SU-DHL-6 (cell line): Measurements from ENCODE around the gene CEP164.

Source experiments
- H2AFZ ChIP-seq: fragments of 200-600 bp; sonication (generic); 2 replicates; pipeline ENCODE4 v1.6.1; 2014; ENCODE audit warnings: low read depth, mild to moderate bottlenecking, moderate library complexity, mixed read lengths, antibody characterized with exemption, low read length; ENCODE audit not compliant: severe bottlenecking
- H3F3A ChIP-seq: fragments of 200-600 bp; shearing (Covaris generic); 2 replicates; pipeline ENCODE4 v1.6.0; 2016; ENCODE audit warnings: antibody characterized with exemption, mild to moderate bottlenecking; ENCODE audit not compliant: insufficient read depth
- H3K27ac ChIP-seq: fragments of 200-600 bp; sonication (generic); 2 replicates; pipeline ENCODE4 v1.5.1; 2016; ENCODE audit warnings: low read depth, mild to moderate bottlenecking, low read length, moderate library complexity, mixed read lengths
- H3K27me3 ChIP-seq: fragments of 200-600 bp; sonication (generic), shearing (Covaris generic); 2 replicates; pipeline ENCODE4 v1.6.0; 2014; ENCODE audit warnings: mild to moderate bottlenecking, low read length
- H3K36me3 ChIP-seq: fragments of 200-600 bp; sonication (generic); 2 replicates; pipeline ENCODE4 v1.6.1; 2014; ENCODE audit warnings: mild to moderate bottlenecking, low read length, mixed read lengths
- H3K4me2 ChIP-seq: fragments of 300-600, 200-600 bp; shearing (Covaris generic), sonication (generic); 2 replicates; pipeline ENCODE4 v1.6.0; 2014; ENCODE audit warnings: low read length, low read depth, mild to moderate bottlenecking; ENCODE audit not compliant: poor library complexity, severe bottlenecking
- H3K4me3 ChIP-seq: fragments of 200-600 bp; sonication (generic); 2 replicates; pipeline ENCODE4 v1.5.1; 2014; ENCODE audit warnings: antibody characterized with exemption, low read length, mild to moderate bottlenecking, mixed read lengths; ENCODE audit not compliant: insufficient read depth, poor library complexity, severe bottlenecking
- H3K79me2 ChIP-seq: fragments of 200-600 bp; sonication (generic); 2 replicates; pipeline ENCODE4 v1.6.1; 2014; ENCODE audit warnings: mild to moderate bottlenecking, low read length, moderate library complexity; ENCODE audit not compliant: insufficient read depth
- H3K9ac ChIP-seq: fragments of 200-600 bp; sonication (generic); 2 replicates; pipeline ENCODE4 v1.7.0; 2014; ENCODE audit warnings: mild to moderate bottlenecking, low read length
- H3K9me2 ChIP-seq: fragments of 200-600 bp; sonication (generic); replicated peaks from 2 replicates; pipeline ENCODE4 v1.6.1; 2014; ENCODE audit warnings: low read length; ENCODE audit not compliant: insufficient read depth
- H3K9me3 ChIP-seq: fragments of 200-600 bp; sonication (generic); 2 replicates; pipeline ENCODE4 v1.6.1; 2014; ENCODE audit warnings: low read length, mixed read lengths; ENCODE audit not compliant: insufficient read depth
- H4K20me1 ChIP-seq: fragments of 200-600 bp; sonication (generic); 2 replicates; pipeline ENCODE4 v1.6.1; 2014; ENCODE audit warnings: low read depth, mild to moderate bottlenecking, antibody characterized with exemption, low read length, moderate library complexity, mixed read lengths
- CTCF ChIP-seq: fragments of 200-600 bp; sonication (generic); IDR thresholded peaks from one replicate; pipeline ENCODE4 v1.5.1; 2017; ENCODE audit warnings: antibody characterized with exemption, mild to moderate bottlenecking, low read length, moderate library complexity; ENCODE audit not compliant: insufficient read depth, poor library complexity, severe bottlenecking
- EZH2phosphoT487 ChIP-seq: fragments of 200-600 bp; sonication (generic), shearing (Covaris generic); conservative IDR thresholded peaks from 2 replicates; pipeline ENCODE4 v1.6.1; 2018; ENCODE audit warnings: mild to moderate bottlenecking, antibody characterized with exemption, low read length, moderate library complexity, mixed read lengths

Gene CEP164

GRCh38 chr11:117462183-117462863 lies 134.7 kb downstream of the CEP164 start:
- Histone ChIP-seq H3F3A (no peaks in the 10 kb centered on the region), H3K79me2 (no peaks in the 10 kb centered on the region), H2AFZ (no peak overlapping the region), H3K27ac (no peak overlapping the region), H3K9me3 (no peaks in the 10 kb centered on the region), H3K4me3 (no peak overlapping the region), H3K27me3 (no peaks in the 10 kb centered on the region), H3K9ac (no peak overlapping the region), H3K9me2 (no peaks in the 10 kb centered on the region), H3K36me3 (no peaks in the 10 kb centered on the region), H4K20me1 (no peaks in the 10 kb centered on the region), H3K4me2 (no peak overlapping the region)
- TF ChIP-seq EZH2phosphoT487 = no peak
- no peak for TF ChIP-seq CTCF

DNA sequence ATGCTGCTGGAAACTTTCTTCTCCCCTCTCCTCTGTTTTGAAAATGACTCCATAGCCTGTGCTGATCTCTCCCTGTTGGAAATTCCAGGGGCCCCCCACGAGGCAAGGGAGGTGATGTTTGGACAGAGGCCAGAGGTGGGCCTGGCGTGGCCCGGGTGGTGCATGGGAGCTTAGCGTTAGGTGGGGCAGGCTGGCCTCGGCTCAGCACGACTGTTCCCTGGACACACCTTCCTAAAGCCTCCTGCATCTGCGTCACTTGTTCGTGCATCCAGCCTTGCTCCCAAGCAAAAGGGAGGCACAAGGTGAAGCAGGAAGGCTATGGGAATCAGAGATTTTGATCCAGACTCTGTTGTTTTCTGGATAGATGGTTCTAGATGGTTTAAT lies 135.2 kb downstream of the CEP164 start:
- TF ChIP-seq EZH2phosphoT487 (no peak), CTCF (no peak)
- Histone ChIP-seq H3K36me3 (no peaks in the 10 kb centered on the region), H2AFZ (no peak overlapping the region), H3K9ac (no peak overlapping the region), H3K79me2 (no peaks in the 10 kb centered on the region), H3K9me3 (no peaks in the 10 kb centered on the region), H3K4me2 (no peak overlapping the region), H3F3A (no peaks in the 10 kb centered on the region), H3K9me2 (no peaks in the 10 kb centered on the region), H3K27me3 (no peaks in the 10 kb centered on the region), H4K20me1 (no peaks in the 10 kb centered on the region), H3K4me3 (no peak overlapping the region), H3K27ac (no peak overlapping the region)
